HG03558 (cell line): ENCODE results near the gene MTSS2.

Experiments used
- ATAC-seq: cut with Tn5 transposase; IDR thresholded peaks from one replicate; pipeline ENCODE4 v1.9.1; 2021; ENCODE audit warnings: moderate number of reproducible peaks; ENCODE audit not compliant: unreplicated experiment; ENCODE audit errors: extremely low read depth

MTSS2 gene

DNA sequence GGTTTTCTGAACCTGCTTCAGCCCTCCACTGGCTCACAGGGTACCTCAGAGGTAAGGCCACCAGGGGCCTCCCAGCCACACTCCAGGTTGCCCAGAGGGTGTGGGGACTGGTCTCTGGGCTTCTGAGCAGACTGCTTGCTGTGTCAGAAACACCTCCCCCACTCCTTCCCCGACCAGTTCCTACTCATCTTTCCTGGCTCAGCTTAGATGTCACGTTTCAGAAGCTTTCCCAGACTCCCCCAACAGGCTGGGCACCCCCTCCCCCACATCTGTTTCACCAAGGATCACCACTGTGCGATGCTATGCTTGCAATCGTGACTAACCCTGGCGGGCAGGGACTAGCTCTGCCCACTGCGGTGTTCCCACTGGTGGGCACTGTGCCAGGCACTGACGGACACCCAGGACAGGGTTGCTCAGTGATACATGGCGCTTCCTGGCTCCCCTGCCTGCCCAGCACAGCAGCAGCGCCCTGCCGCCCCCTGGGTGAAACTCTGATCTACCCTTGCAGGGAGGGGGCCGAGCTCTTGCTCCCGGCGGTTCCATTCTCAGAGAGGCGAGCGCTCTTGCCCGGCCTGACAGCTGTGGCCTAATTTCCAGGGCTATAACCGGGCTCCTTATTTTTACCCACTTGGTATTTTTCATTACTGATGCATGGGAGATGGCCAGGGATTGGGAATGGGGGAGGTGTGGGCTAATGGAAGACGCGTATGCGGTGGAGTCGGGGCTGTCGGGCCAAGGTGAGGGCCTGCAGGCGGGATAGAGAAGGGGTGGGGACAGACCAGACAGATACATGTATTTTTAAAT is 29.4 kb upstream of the MTSS2 start:
- ATAC-seq, result no peak

DNA sequence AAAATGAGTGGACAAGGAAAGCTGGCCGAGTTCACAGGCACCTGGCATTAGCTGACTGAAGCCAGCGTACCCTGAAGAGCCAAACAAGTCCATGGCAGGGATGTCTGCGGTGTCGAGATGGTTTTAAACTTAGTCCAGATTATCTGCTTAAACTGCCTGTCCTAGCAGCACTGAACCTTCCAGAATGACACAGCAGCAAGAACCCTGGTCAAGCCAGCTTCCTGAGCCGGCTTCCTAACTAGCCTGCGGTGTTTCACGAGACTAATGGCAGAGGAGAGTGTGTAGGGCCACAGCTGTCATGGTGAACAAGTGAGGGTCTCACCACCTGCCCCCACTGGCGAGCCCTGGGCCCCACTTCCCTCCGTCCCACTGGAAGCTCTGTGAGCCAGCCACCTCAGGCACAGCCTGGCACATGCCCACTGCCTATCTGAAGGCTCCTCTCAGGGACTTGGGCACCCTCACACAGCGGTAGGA is 28.8 kb upstream of the MTSS2 start:
- no peak for ATAC-seq

DNA sequence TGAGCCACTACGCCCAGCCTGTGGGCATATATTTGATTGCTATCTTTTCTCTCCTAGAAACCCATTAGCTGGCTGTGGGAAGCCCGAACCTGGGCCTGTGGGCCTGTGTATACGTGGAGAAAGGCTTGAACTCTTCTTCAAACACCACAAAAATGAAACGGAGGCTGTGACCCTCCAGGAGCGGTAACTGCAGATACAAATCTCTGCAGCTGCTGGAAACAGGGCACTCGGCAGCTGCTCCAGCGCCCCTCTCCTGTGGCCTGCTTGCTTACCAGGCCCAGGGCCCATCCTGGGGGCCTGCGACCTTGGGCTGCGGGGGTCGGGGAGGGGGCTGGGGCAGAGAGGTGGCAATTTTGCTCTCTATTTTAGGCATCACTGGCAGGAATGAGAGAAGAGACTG is 28.0 kb upstream of the MTSS2 start:
- ATAC-seq, result no peak

DNA sequence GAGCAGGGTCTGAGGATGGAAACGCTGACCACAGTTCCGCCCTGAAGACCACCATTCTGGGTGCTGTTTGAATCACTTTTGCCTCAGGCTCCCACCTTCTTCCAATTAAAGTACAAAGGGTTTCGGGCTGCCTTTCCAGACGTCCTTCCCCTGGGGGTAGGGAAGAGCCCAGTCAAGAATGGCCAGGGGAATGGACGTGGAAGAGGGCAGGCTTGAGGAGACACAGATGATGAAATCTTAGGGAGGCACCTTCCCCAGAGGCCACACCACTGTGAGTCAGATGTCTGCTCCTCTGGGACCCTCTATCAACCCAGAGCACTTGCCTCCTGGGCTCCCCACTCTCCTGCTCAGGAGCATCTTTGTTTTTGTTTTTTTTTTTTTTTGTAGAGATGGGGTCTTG is 27.5 kb upstream of the MTSS2 start:
- no peak for ATAC-seq

DNA sequence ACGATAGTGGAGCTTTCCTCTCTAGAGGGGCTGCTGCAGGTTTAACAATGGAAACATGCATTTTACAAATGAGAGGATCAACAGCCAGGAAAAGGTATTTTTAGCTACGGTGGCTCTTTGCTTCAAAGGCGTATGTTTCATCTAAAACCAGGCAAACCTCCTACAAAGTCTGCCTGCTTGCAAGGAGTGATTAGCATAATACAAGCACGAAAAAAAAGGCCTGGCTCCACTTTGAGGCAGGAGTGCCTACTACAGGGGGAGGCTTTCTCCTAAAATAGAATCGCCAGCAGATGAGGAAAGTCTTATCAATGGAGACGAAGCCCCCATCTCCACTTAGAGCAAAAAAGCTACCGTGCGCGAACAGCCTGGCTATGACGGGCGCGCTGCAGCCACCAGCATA is 27.1 kb upstream of the MTSS2 start:
- no peak for ATAC-seq

DNA sequence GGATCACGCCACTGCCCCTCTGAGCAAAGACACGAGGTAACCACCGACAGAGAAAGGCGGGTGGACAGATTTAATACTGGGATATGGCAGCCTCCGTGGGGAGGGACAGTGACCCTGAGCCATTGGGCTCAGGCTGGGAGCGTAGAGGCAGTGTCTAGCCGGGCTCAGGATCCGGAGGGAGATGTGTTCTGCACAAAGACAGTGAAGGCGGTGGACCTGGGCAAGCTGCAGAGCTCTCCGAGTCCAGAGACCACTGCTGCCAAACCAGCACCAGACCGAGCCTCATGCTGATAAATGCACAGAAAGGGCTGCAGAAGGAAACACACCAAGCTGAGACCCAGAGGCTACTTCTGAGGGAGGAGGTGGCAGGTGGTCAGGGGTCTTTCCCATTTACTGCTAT is 26.5 kb upstream of the MTSS2 start:
- no peak for ATAC-seq

DNA sequence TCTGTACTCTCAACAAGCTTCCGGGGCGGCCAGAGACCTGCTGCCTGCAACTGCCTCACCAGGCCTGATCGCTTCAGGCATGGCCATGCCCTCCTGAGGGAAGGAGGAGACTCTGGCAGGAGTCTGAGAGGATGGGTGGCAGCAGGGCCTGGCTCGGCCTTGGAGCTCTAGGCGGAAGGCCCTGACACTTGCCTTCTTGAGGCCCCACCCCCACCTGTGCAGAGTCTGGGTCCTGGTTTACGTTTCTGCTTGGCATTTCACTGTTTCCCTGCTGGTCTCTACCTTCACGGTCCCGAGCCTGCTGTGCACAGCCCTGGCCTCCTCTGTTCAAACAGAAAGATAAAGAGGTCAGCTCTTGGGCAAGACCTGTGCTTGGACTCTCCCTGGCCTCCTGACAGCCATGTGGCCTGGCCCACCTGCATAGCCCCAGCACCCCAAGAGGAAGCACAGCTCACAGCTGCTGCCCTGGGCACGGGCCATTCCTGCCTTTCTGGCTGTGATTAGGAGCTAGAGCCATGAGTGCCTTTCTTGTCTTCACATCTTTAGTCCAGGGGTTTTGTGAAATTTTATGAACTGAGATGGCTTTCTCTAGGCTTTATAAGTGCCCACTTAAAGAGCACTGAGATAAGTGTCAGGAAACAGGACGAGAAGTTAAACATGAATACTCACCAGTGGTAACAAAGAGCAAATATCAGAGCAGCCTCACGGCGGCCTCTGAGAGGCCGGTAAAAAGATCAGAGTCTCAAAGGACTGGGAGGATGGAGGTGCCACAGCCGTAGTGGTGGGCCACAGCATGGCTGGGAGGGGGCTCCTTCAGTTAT is 25.6 kb upstream of the MTSS2 start:
- ATAC-seq, result no peak

DNA sequence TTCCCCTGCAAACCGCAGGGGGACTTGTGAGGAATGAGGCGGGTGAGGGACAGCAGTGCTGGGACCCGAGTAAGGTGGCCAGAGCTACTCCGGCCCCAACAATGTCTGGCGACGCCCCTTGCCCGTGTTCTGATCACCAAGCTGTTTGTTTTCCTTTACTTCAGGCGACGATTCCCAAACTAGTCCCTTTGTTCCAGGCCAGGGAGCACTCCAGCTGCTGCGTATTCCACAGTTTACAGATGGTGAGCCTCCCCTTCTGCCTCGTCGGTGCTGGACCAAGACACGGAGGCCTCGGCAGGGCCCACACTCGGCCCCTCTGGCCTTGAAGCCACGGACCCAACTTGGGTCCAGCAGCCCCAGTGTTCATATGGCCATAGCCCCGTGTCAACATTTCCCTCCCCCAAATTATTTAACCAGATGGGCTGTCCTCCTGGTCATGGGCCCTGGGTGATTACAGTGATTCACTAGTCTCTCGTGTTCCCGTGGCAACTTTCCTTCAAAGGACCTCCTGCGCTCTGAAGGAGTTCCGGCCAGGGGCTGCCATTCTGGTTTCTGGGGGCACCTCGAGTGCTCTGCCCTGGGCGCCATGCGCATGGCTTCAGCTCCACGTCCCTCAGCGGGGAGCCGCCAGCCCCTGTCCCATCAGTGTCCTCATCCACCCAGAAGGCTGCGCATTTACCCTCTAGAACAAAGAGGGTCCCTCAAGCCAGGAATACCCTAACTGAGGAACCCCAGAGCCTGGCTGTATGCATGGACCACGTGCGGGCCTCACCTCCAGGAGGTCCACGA is 24.8 kb upstream of the MTSS2 start:
- ATAC-seq, result no peak

DNA sequence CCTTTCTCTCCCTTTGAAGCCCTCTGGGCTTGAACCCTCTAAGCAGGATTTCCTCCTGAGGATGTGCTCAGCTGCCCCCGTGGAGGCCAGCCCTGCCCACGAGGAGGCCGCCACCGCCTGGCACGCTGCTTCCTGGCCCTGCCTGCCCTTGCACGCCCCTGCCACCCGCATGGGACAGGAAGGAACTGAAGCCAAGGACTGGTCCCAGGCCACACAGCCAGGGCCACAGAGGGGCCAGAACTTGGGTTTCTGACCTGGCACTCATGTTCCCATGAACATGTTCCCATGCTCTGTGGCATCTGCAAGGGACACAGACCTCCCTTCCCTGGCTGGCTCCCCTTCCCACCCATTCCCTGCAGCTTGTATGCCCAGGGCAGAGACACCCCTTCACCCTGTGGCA is 24.1 kb upstream of the MTSS2 start:
- no peak for ATAC-seq

DNA sequence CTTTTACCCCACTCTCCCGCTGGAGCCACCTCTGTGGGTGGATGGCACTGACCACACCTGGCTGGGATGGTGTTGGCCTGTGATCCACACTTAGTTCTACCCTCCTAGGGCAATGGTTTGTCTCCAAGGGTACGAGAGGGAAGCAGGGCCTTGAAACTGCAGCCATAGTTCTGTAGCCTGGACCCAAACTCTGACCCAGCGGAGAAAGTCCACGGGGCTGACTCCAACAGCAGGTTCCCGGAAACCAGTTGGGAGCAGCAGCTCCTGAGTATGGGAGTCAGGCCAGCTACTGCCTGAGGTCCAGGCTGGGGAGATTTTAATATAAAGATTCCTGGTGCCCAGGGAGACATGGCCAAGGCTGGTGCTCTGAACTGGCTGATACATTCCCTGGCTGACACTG is 23.6 kb upstream of the MTSS2 start:
- no peak for ATAC-seq

DNA sequence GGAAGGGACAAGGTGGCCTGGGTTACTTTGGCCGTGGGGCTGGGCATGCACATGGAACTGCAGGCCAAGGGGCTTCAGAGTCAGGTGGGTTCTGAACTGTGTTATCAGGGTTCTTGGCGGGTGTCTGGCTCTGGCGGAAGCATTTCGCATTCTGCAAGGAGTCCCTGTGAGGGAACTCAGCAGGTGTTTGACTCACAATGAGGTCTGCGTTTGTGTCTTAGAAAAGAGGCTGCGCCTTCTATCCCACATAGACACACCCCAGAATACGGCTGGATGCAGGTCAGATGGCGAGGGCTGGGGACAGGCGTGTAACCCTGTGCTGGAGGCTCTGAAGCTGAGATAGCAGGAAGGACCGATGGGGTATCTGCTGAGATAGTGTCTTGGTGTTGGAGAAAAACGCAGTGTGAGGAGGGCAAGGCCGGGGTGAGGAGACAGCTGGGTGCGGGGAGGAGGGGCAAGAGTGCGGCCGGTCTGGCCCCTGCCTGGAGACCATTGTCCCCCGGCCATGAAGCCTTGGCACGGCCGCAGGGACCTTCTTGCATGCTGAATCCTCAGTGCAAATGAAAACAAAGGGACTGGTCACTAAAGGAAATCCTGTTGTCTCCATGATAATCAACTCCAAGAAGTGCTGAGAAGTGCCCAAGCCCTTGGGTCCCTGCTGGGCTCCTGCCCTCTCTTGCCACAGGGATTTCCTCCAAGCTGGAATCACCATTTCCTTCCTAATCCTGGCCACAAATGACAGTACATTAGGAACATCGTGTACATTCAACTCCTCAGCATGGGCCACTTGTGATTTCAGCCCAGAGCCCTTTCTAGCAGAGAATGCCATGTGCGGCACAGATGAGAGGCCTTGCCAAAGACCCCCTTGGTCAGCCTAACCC is 22.8 kb upstream of the MTSS2 start:
- no peak for ATAC-seq

DNA sequence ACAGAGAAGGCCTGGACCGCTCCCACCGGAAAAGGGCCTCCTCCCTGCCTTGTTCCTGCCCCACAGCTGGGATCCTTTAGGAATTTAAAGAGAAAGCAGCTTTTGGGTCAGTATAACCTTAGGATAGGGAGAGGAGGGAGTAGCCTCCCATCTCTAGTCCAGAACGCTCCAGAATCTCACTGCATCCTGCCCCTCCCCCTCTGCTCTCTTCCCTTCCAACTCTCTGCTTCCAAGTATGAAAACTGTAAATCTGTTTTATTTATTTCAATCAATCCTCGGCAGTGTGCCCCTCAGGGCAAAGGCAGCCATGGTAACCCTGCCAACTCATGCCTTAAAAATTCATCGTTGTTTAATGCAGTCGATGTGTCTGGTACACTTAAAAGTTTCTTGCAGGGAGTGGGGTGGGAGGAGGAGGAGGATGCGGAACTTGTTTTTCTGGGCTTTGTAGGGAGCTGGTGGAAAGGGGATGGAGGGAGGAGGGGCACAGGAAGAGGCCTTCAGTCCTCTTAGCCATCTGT is 21.2 kb upstream of the MTSS2 start:
- no peak for ATAC-seq

DNA sequence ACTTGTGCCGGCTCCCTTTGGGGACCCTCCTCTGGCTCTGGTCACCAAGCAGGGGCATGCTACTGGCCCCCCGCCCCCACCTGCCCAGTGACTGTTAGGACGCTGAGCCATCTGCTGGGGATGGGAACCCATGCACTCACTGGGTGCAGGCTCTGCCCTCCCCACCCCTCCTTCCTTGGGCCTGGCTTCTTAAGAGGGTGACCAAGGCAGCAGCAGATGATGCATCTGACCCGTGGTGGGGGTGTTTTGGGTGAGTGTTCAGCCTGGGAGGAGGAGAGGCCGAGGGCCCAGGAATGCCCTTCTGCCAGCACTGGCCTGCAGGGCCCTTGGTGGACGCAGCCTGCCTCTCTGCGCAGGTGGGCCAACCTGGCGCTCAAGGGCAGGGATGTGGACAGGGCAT is 19.2 kb upstream of the MTSS2 start:
- ATAC-seq, result no peak

DNA sequence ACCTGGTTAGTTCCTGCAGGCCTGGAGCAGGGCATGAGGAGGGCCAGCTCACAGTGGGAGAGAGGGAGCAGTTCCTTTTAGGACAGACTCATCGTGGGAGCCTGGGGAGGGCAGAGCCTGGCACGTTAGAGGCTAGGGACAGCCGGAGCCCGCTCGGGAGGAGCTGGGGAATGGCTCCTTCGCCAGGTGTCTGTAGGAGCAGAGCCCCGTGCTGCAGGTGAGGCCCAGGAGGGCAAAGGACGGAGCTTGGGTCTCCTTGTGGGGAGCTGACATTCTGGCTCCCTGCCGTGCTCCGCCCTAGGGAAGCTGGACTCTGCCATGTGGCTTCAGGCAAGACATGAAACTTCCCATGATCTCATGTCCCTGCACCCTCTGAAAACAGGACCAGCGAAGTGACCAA is 18.7 kb upstream of the MTSS2 start:
- no peak for ATAC-seq

DNA sequence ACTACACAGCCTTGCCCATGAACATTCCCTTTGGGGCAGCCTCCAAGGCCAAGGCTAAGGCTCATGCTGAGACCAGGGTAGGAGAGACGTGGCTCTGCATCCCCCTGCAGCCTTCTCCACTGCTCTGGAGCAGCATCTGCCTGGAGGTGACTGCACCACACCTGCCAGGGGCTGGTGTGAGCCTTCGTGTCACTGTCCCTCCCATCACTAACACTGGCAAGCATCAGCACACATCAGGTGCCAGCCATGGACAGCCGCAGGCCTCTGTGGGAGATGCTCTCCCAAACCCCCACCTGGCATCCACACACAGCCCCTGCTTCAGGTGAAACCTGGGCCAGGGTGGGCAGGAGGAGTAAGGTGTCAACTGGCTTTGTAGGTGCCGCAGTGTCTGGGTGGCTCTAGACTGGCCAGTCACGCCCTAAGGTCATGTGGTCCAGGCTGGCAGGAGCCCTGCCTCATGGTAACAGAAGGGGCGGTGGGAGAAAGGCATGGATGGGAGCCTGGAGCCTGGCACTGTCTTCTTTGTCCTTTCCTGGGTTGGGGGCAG is 18.1 kb upstream of the MTSS2 start:
- no peak for ATAC-seq

DNA sequence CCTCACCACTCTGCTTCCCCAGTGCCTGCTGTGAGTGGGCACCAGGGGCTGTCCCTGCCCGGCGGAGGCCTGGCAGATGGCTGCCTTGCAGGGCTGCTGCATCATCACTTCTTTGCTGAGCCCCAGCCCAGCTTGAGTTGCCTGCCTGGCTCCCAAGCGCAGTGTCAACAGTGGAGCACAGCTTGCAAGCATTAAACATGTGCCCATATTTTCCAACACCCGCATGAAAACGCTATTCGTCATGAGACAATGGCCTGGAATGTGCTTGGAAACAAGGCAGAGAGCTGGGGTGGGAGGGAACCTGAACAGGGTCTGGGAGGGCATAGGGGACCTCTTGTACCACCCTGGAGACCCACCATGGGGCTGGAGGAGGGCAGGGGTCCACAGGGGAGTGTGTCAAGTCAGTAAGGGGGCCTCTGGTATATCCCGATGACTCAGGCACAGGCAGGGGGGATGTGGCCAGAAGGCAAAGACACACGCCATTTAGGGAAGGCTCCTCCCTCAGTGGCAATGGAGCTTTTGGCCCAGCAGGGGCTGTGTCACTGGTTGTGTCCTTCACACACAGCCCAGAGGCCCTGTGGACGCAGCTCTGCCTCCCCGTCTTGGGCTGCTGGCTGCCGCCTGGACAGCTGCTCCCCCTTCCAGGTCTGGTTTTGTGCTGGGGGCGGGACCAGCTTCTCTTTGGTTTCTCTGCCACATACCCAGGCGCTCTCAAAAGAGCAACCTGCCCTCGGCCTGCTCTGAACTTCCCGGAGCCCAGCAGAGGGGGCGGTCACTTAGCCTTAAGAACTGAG is 17.4 kb upstream of the MTSS2 start:
- ATAC-seq, result no peak

DNA sequence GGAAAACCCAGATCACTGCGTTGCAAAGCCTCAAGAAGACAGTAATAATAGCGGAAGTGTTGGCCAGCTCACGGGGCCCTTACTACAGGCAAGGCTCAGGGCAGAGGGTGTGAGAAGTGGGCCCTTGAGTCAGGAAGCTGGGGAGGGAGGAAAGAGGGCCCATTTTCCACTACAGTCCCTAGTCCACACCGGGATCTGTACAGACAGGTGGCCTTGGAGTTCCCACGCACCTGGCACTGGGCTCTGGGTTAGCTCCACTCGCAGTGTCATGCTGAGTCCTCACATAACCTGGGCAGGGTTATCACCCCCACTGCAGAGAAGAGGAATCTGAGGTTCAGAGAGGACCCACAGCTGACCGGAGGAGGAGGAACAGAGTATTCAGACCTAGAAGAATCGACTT is 16.8 kb upstream of the MTSS2 start:
- no peak for ATAC-seq

DNA sequence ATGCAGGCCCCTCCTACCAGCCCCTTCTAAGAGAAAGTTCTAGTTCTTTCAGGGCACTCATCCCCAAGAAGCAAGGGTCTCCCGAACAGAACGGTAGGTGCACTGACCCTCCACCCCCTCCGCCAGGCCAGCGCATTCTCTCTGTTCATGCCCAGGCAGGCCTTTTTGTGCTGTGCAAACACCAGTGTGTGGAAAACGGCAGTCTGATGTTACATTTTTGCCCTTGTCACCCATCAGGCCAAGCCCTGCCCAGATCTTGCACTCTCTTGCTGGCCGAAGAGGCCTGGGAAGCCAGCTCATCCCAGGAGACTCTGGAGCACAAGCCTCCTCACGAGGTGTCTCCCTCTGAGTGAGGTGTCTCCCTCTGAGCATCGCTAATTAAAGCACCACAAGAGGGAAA is 16.1 kb upstream of the MTSS2 start:
- no peak for ATAC-seq

DNA sequence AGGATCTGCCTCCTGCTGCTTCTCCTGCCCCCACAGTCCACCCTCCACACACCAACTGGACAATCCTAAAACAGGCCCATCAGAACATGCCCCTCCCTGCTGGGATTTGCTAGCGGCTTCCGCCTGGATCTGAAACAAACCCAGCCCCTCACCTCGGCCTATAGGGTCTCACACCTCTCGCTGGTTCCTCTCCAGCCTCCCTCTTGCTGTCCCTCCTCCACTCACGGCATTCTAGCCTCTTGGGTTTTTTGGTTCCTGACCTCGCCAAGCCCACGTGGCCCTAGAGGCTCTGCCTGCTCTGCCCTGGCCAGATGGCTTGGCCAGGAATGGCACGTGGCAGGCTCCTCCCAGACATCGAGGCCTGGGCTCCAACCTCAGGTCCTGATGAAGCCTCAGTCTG is 15.7 kb upstream of the MTSS2 start:
- no peak for ATAC-seq
